Fibroblast of skin of scalp (primary cell): ENCODE data around the gene RBM28.

Experiments
- DNase-seq: peaks from one replicate; pipeline ENCODE4 v3.0.0-alpha.2; 2013

The RBM28 gene

DNA sequence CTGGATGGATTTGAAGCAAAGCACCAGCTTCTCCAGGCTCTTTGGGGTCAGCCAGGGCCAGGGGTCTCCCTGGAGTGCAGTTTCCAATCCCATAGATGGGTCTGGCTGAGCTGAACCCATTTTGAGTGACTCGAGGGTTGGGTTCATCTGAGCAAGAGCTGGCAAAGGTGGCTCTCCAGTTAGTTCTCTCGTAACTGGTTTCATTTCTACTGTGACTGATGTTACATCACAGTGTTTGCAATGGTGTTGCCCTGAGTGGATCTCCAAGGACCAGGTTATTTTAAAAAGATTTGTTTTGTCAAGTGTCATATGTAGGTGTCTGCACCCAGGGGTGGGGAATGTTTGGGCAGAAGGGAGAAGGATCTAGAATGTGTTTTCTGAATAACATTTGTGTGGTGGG is 88.4 kb downstream of the RBM28 start:
- DNase-seq: no peak

DNA sequence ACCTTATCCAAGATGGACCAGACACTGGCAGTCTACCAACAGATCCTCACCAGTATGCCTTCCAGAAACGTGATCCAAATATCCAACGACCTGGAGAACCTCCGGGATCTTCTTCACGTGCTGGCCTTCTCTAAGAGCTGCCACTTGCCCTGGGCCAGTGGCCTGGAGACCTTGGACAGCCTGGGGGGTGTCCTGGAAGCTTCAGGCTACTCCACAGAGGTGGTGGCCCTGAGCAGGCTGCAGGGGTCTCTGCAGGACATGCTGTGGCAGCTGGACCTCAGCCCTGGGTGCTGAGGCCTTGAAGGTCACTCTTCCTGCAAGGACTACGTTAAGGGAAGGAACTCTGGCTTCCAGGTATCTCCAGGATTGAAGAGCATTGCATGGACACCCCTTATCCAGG is 89.2 kb downstream of the RBM28 start:
- DNase-seq: no peak

DNA sequence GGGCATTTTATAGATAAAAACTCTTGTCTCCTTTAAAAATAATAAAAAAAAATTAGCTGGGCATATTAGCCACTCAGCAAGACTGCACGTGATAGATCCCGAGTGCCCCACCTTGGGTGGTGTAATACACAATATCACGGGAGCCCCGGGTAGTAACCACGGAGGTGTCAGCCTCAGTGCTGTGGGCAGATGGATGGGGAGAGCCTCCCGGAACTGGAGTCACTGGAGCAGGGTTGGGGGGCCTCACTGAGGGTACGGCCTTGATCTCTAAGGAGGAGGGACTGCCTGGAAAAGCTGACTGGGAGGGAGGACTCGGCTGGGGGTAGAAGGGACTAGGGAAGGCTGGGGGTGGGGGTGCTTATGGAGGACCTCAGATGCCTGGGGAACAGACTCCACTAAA is 90.0 kb downstream of the RBM28 start:
- no peak for DNase-seq

DNA sequence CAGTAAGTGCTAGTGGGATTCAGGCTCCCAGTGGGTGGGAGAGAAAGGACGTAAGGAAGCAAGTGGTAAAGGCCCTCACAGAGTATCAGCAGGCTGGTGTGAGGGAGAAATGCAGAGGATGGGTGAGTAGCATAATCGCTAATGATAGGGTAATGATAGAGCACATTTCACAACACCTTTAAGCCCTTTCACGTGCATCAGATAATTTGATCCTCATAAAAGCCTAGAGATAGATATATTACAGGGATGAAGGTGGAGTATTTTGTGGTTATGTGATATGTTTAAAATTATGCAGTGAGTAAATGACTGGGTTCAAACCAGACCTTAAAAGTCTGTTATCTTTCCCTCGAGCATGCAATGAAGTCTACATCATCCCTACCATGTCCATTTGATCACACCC is 92.4 kb downstream of the RBM28 start:
- DNase-seq: no peak
